Measurements from ENCODE around the gene HARS1. TPM values are rescaled to one million over a fixed set of nuclear protein-coding genes. Genes with fewer than 3 reads are reported as not detected.
"Not testable (repeated sequence)": the region's sequence is repeated elsewhere in the genome, so short reads cannot be mapped to it uniquely, and the experiment has no call there.

Gene HARS1
- total and polyA plus RNA-seq, 9 donors = 26.8 to 68.6 (median 41.7) TPM

GRCh38 chr5:140628711-140629110 is 62.5 kb downstream of the HARS1 start:
- H3K27me3 ChIP-seq = no peaks in the 10 kb centered on the region
- intact Hi-C loops (cut with DNase I) = no loop called here
- no peak for TF ChIP-seq EP300 (IDR thresholded peaks at IDR 0.05)
- no peak for TF ChIP-seq CTCF (IDR thresholded peaks at IDR 0.05)
- TF ChIP-seq POLR2A (IDR thresholded peaks at IDR 0.05) = no peak

GRCh38 chr5:140627972-140628371 is 63.2 kb downstream of the HARS1 start:
- Histone ChIP-seq H3K9me3 (no peaks in the 10 kb centered on the region), H3K4me3 (no peak overlapping the region), H3K4me1 (ENCODE audit: insufficient read depth) (peaks cover 2% of the 10 kb centered on the region), H3K27ac (no peak overlapping the region), H3K36me3 (no peaks in the 10 kb centered on the region), H3K27me3 (no peaks in the 10 kb centered on the region)
- intact Hi-C loops (cut with DNase I) = no loop called here
- 93 to 97% (median 94%) methylated on average over 6 of the region's 6 CpGs for WGBS, 3 donors
- TF ChIP-seq POLR2A (IDR thresholded peaks at IDR 0.05) = no peak
- no peak for TF ChIP-seq CTCF (IDR thresholded peaks at IDR 0.05)
- TF ChIP-seq EP300 (IDR thresholded peaks at IDR 0.05) = no peak
- no peak for DNase-seq

More at GRCh38 chr5:140628711-140629110, 62.5 kb downstream of the HARS1 start:
- Histone ChIP-seq H3K9me3 (no peaks in the 10 kb centered on the region), H3K36me3 (no peaks in the 10 kb centered on the region), H3K4me1 (ENCODE audit: insufficient read depth) (peaks cover 2% of the 10 kb centered on the region), H3K4me3 (no peak overlapping the region), H3K27ac (no peak overlapping the region)
- no peak for DNase-seq
- WGBS, 3 donors = 57 to 84% (median 75%) methylated on average over 1 of the region's 1 CpG

GRCh38 chr5:140624886-140625285 is 66.3 kb downstream of the HARS1 start:
- H3K4me3 ChIP-seq; H3K36me3 ChIP-seq; H3K9me3 ChIP-seq; DNase-seq; intact Hi-C loops (cut with DNase I); H3K4me1 ChIP-seq (ENCODE audit: insufficient read depth); H3K27ac ChIP-seq; H3K27me3 ChIP-seq: not testable (repeated sequence)
- 85 to 91% (median 90%) methylated on average over 10 of the region's 10 CpGs for WGBS, 3 donors

Small RNA genes within 50 kb of the gene (microRNA-seq; reads per million reads assigned to microRNA genes)
- 0.36 to 2.3 (median 1.1) reads per million in 3 donors for gene MIR3655

Small RNA genes within 50 kb of the gene (small RNA-seq; reads per million reads assigned to genes)
- gene VTRNA1-1 = 15.6 reads per million, percentile 86 among the genes with 10 or more reads in this experiment
- 0.40 reads per million for gene VTRNA1-2
- not detected for gene VTRNA1-3

Other genes starting within 250 kb of the HARS1 start
- gene EIF4EBP3, start 143.7 kb downstream of the HARS1 start, total RNA-seq = 10 to 100 TPM in 6 of 7 donors, 1 to 10 TPM in 1; 8.6 to 23.6 (median 17.8) TPM
- 10 to 100 TPM; 16.0 to 30.2 TPM for gene EIF4EBP3, start 143.7 kb downstream of the HARS1 start, polyA plus RNA-seq
- gene SRA1, start 133.9 kb downstream of the HARS1 start, total RNA-seq = 10 to 100 TPM; 11.7 to 34.4 (median 20.1) TPM
- gene SRA1, start 133.9 kb downstream of the HARS1 start, polyA plus RNA-seq = 10 to 100 TPM; 16.9 to 33.2 TPM
- 10 to 100 TPM; 33.0 to 47.6 (median 39.5) TPM for gene APBB3, start 126.8 kb downstream of the HARS1 start, total RNA-seq
- 10 to 100 TPM; 13.1 to 36.1 TPM for gene APBB3, start 126.8 kb downstream of the HARS1 start, polyA plus RNA-seq
- gene SLC35A4, start 126.5 kb downstream of the HARS1 start, total RNA-seq = 10 to 100 TPM; 22.3 to 65.7 (median 47.1) TPM
- 10 to 100 TPM; 27.1 to 80.2 TPM for gene SLC35A4, start 126.5 kb downstream of the HARS1 start, polyA plus RNA-seq
- 10 to 100 TPM; 26.5 to 96.0 (median 48.6) TPM for gene CD14, start 58.2 kb downstream of the HARS1 start, total RNA-seq
- 10 to 100 TPM in 1 of 2 donors, 1 to 10 TPM in 1; 8.7 to 37.7 TPM for gene CD14, start 58.2 kb downstream of the HARS1 start, polyA plus RNA-seq
- 10 to 100 TPM; 12.2 to 62.8 (median 14.9) TPM for gene TMCO6, start 51.9 kb downstream of the HARS1 start, total RNA-seq
- gene TMCO6, start 51.9 kb downstream of the HARS1 start, polyA plus RNA-seq = 10 to 100 TPM in 1 of 2 donors, 1 to 10 TPM in 1; 8.0 to 33.2 TPM
- 100 to 1,000 TPM in 1 of 7 donors, 10 to 100 TPM in 6; 44.6 to 107 (median 46.9) TPM for gene NDUFA2, start 43.7 kb downstream of the HARS1 start, total RNA-seq
- gene NDUFA2, start 43.7 kb downstream of the HARS1 start, polyA plus RNA-seq = 100 to 1,000 TPM in 1 of 2 donors, 10 to 100 TPM in 1; 42.6 to 123 TPM
- 100 to 1,000 TPM in 1 of 7 donors, 10 to 100 TPM in 6; 70.9 to 112 (median 78.0) TPM for gene IK, start 43.5 kb downstream of the HARS1 start, total RNA-seq
- gene IK, start 43.5 kb downstream of the HARS1 start, polyA plus RNA-seq = 100 to 1,000 TPM in 1 of 2 donors, 10 to 100 TPM in 1; 99.8 to 184 TPM
- gene WDR55, start 26.5 kb downstream of the HARS1 start, total RNA-seq = 10 to 100 TPM in 6 of 7 donors, 1 to 10 TPM in 1; 9.1 to 16.6 (median 13.7) TPM
- gene WDR55, start 26.5 kb downstream of the HARS1 start, polyA plus RNA-seq = 10 to 100 TPM in 1 of 2 donors, 1 to 10 TPM in 1; 9.9 to 12.3 TPM
- 1 to 10 TPM in 2 of 7 donors, under 1 TPM in 5; 0.30 to 1.2 (median 0.69) TPM for gene DND1, start 17.8 kb downstream of the HARS1 start, total RNA-seq
- gene DND1, start 17.8 kb downstream of the HARS1 start, polyA plus RNA-seq = under 1 TPM in 1 of 2 donors, not detected in 1; 0.98 TPM
- 10 to 100 TPM; 15.2 to 25.2 (median 21.6) TPM for gene HARS2, start 85 bp upstream of the HARS1 start, total RNA-seq
- gene HARS2, start 85 bp upstream of the HARS1 start, polyA plus RNA-seq = 10 to 100 TPM; 20.9 to 27.5 TPM
- gene ZMAT2, start 9.1 kb upstream of the HARS1 start, total RNA-seq = 10 to 100 TPM; 22.9 to 46.1 (median 40.2) TPM
- gene ZMAT2, start 9.1 kb upstream of the HARS1 start, polyA plus RNA-seq = 100 to 1,000 TPM in 1 of 2 donors, 10 to 100 TPM in 1; 59.3 to 126 TPM
- gene PCDHA1, start 94.8 kb upstream of the HARS1 start, total RNA-seq = under 1 TPM in 1 of 7 donors, not detected in 6; 0.05 TPM
- not detected for gene PCDHA1, start 94.8 kb upstream of the HARS1 start, polyA plus RNA-seq
- gene PCDHA2, start 103.5 kb upstream of the HARS1 start, total RNA-seq = 1 to 10 TPM in 2 of 7 donors, under 1 TPM in 5; 0.34 to 1.6 (median 0.57) TPM
- gene PCDHA2, start 103.5 kb upstream of the HARS1 start, polyA plus RNA-seq = under 1 TPM; 0.17 to 0.34 TPM
- gene PCDHA3, start 109.7 kb upstream of the HARS1 start, total RNA-seq = 1 to 10 TPM in 6 of 7 donors, under 1 TPM in 1; 0.65 to 2.7 (median 1.4) TPM
- gene PCDHA3, start 109.7 kb upstream of the HARS1 start, polyA plus RNA-seq = 1 to 10 TPM in 1 of 2 donors, under 1 TPM in 1; 0.45 to 1.1 TPM
- 1 to 10 TPM in 3 of 7 donors, under 1 TPM in 4; 0.76 to 2.7 (median 1.00) TPM for gene PCDHA4, start 115.7 kb upstream of the HARS1 start, total RNA-seq
- under 1 TPM; 0.18 to 0.42 TPM for gene PCDHA4, start 115.7 kb upstream of the HARS1 start, polyA plus RNA-seq
- 1 to 10 TPM in 1 of 7 donors, under 1 TPM in 6; 0.11 to 1.4 (median 0.54) TPM for gene PCDHA5, start 130.2 kb upstream of the HARS1 start, total RNA-seq
- under 1 TPM; 0.07 to 0.08 TPM for gene PCDHA5, start 130.2 kb upstream of the HARS1 start, polyA plus RNA-seq
- 1 to 10 TPM in 3 of 7 donors, under 1 TPM in 4; 0.32 to 1.7 (median 0.97) TPM for gene PCDHA6, start 136.6 kb upstream of the HARS1 start, total RNA-seq
- under 1 TPM; 0.18 to 0.33 TPM for gene PCDHA6, start 136.6 kb upstream of the HARS1 start, polyA plus RNA-seq
- gene PCDHA7, start 142.9 kb upstream of the HARS1 start, total RNA-seq = 1 to 10 TPM in 1 of 7 donors, under 1 TPM in 6; 0.35 to 1.4 (median 0.65) TPM
- gene PCDHA7, start 142.9 kb upstream of the HARS1 start, polyA plus RNA-seq = under 1 TPM; 0.25 to 0.35 TPM
- under 1 TPM; 0.23 to 0.72 (median 0.43) TPM for gene PCDHA8, start 149.8 kb upstream of the HARS1 start, total RNA-seq
- under 1 TPM in 1 of 2 donors, not detected in 1; 0.02 TPM for gene PCDHA8, start 149.8 kb upstream of the HARS1 start, polyA plus RNA-seq
- under 1 TPM; 0.34 to 0.60 (median 0.50) TPM for gene PCDHA9, start 157.0 kb upstream of the HARS1 start, total RNA-seq
- gene PCDHA9, start 157.0 kb upstream of the HARS1 start, polyA plus RNA-seq = under 1 TPM in 1 of 2 donors, not detected in 1; 0.05 TPM
- 1 to 10 TPM; 1.0 to 4.0 (median 1.5) TPM for gene PCDHA10, start 164.5 kb upstream of the HARS1 start, total RNA-seq
- 1 to 10 TPM in 1 of 2 donors, under 1 TPM in 1; 0.06 to 1.9 TPM for gene PCDHA10, start 164.5 kb upstream of the HARS1 start, polyA plus RNA-seq
- under 1 TPM; 0.23 to 0.79 (median 0.53) TPM for gene PCDHA11, start 177.6 kb upstream of the HARS1 start, total RNA-seq
- gene PCDHA11, start 177.6 kb upstream of the HARS1 start, polyA plus RNA-seq = under 1 TPM; 0.04 to 0.08 TPM
- gene PCDHA12, start 183.9 kb upstream of the HARS1 start, total RNA-seq = 1 to 10 TPM in 2 of 7 donors, under 1 TPM in 5; 0.27 to 1.3 (median 0.56) TPM
- gene PCDHA12, start 183.9 kb upstream of the HARS1 start, polyA plus RNA-seq = under 1 TPM; 0.04 to 0.20 TPM
- under 1 TPM in 6 of 7 donors, not detected in 1; 0.32 to 0.92 (median 0.47) TPM for gene PCDHA13, start 190.8 kb upstream of the HARS1 start, total RNA-seq
- under 1 TPM; 0.01 to 0.17 TPM for gene PCDHA13, start 190.8 kb upstream of the HARS1 start, polyA plus RNA-seq
- gene PCDHAC1, start 234.9 kb upstream of the HARS1 start, total RNA-seq = under 1 TPM; 0.40 to 0.82 (median 0.57) TPM
- gene PCDHAC1, start 234.9 kb upstream of the HARS1 start, polyA plus RNA-seq = under 1 TPM; 0.04 to 0.15 TPM

All from ovary (tissue), 9 donors.